LHCN-M2 (cell line): ENCODE measurements around the gene ZBTB16. TPM values are rescaled to one million over a fixed set of nuclear protein-coding genes. Genes with fewer than 3 reads are reported as not detected.
A peak's percentile ranks its signal among the peaks of the same experiment; 100 is the strongest.

ENCODE experiments used
- DNase-seq: peaks from one replicate; pipeline ENCODE4 v3.0.0-alpha.2; 2012; ENCODE audit warnings: low read depth
- total RNA-seq: library from RNA; depleted of rRNA; stranded (reverse); fragments of >200 nt; gene quantifications from 2 replicates; pipeline ENCODE4 v1.2.3, GENCODE V29; 2014

Gene ZBTB16
- total RNA-seq, 1 experiment from 2014 or later, result 4.3 TPM

GRCh38 chr11:114152162-114152561 lies 92.7 kb downstream of the ZBTB16 start:
- DNase-seq, result no peak

GRCh38 chr11:114152785-114153184 lies 93.3 kb downstream of the ZBTB16 start:
- DNase-seq, result no peak

GRCh38 chr11:114153224-114153623 lies 93.7 kb downstream of the ZBTB16 start:
- DNase-seq, result no peak

GRCh38 chr11:114154271-114155047 lies 94.9 kb downstream of the ZBTB16 start:
- peak; percentile 82 for DNase-seq

GRCh38 chr11:114155116-114155515 lies 95.6 kb downstream of the ZBTB16 start:
- no peak for DNase-seq

GRCh38 chr11:114156131-114156581 lies 96.6 kb downstream of the ZBTB16 start:
- no peak for DNase-seq

GRCh38 chr11:114156782-114157181 lies 97.3 kb downstream of the ZBTB16 start:
- DNase-seq, result no peak

- DNase-seq, result no peak
These were observed 98.1 kb downstream of the ZBTB16 start for GRCh38 chr11:114157476-114158050.

GRCh38 chr11:114158421-114158820 lies 98.9 kb downstream of the ZBTB16 start:
- DNase-seq, result no peak

GRCh38 chr11:114158886-114159285 lies 99.4 kb downstream of the ZBTB16 start:
- no peak for DNase-seq

- DNase-seq, result no peak
These were observed 99.8 kb downstream of the ZBTB16 start for GRCh38 chr11:114159320-114159719.

GRCh38 chr11:114159802-114160632 lies 100.5 kb downstream of the ZBTB16 start:
- DNase-seq, result peak; percentile 99

GRCh38 chr11:114160894-114161293 lies 101.4 kb downstream of the ZBTB16 start:
- DNase-seq, result peak; percentile 94

- DNase-seq, result no peak
These were observed 102.2 kb downstream of the ZBTB16 start for GRCh38 chr11:114161486-114162250.

- peak; percentile 99 for DNase-seq
These were observed 103.2 kb downstream of the ZBTB16 start for GRCh38 chr11:114162719-114163123.

GRCh38 chr11:114163229-114163631 lies 103.7 kb downstream of the ZBTB16 start:
- peak; percentile 86 for DNase-seq

- peak; percentile 72 for DNase-seq
These were observed 104.4 kb downstream of the ZBTB16 start for GRCh38 chr11:114163830-114164401.

GRCh38 chr11:114164546-114164945 lies 105.0 kb downstream of the ZBTB16 start:
- no peak for DNase-seq

- no peak for DNase-seq
These were observed 106.1 kb downstream of the ZBTB16 start for GRCh38 chr11:114165326-114166230.

GRCh38 chr11:114166362-114166761 lies 106.9 kb downstream of the ZBTB16 start:
- no peak for DNase-seq
